ENCODE data around the gene IL1A. TPM values are rescaled to one million over a fixed set of nuclear protein-coding genes. Genes with fewer than 3 reads are reported as not detected.
A peak's percentile ranks its signal among the peaks of the same experiment; 100 is the strongest.

Gene IL1A
- total and polyA plus RNA-seq, 9 of the 15 experiments (the other 6 are each of a cell fraction or from before 2014, with no cell fraction given): 0.03 to 0.27 (median 0.14) TPM; not detected in 2

- peak; percentile 26; the same call in 1 of the 2 replicates for TF ChIP-seq REST (IDR thresholded peaks at IDR 0.05; ENCODE audit: borderline replicate concordance)
- no peak for TF ChIP-seq REST (CRISPR knock-in tag; IDR thresholded peaks at IDR 0.05; ENCODE audit: low read depth)
- no peak for TF ChIP-seq NFIX (CRISPR knock-in tag; IDR thresholded peaks at IDR 0.05; ENCODE audit: low read depth)
- no peak for TF ChIP-seq ZNF551 (CRISPR knock-in tag; IDR thresholded peaks at IDR 0.05)
- no peak for TF ChIP-seq E2F3 (CRISPR knock-in tag; IDR thresholded peaks at IDR 0.05)
- no peak for TF ChIP-seq ELF4 (CRISPR knock-in tag; IDR thresholded peaks at IDR 0.05)
- TF ChIP-seq NFIC (IDR thresholded peaks at IDR 0.05): peak; percentile 73
- TF ChIP-seq ZNF431 (CRISPR knock-in tag; IDR thresholded peaks at IDR 0.05): no peak
- no peak for TF ChIP-seq GTF2E2 (tag; IDR thresholded peaks at IDR 0.05)
- TF ChIP-seq SETDB1 (IDR thresholded peaks at IDR 0.05; ENCODE audit: low read length): no peak
- peak; percentile 67; the same call in 1 of the 2 replicates for TF ChIP-seq SMARCA4 (IDR thresholded peaks at IDR 0.05)
- no peak for TF ChIP-seq STAT5B (CRISPR knock-in tag; IDR thresholded peaks at IDR 0.05)
- TF ChIP-seq TBP (optimal IDR thresholded peaks at IDR 0.05; ENCODE audit: low read depth, low read length): peak; percentile 11
- no peak for TF ChIP-seq SRSF9 (IDR thresholded peaks at IDR 0.05; ENCODE audit: borderline replicate concordance, low read depth, low read length)
- no peak for TF ChIP-seq CREBBP (IDR thresholded peaks at IDR 0.05; ENCODE audit: low read depth, low read length)
- peak; percentile 86 for TF ChIP-seq NCOR1 (IDR thresholded peaks at IDR 0.05)
- TF ChIP-seq ZNF146 (CRISPR knock-in tag; IDR thresholded peaks at IDR 0.05; ENCODE audit: unreplicated experiment): no peak
- TF ChIP-seq ZNF41 (CRISPR knock-in tag; conservative IDR thresholded peaks at IDR 0.05): no peak
- no peak for TF ChIP-seq WHSC1 (IDR thresholded peaks at IDR 0.05; ENCODE audit: low read length)
- TF ChIP-seq EP300 (IDR thresholded peaks at IDR 0.05; ENCODE audit: low read length): peak; percentile 59; the same call in 1 of the 2 replicates
- TF ChIP-seq RHOXF2B (CRISPR knock-in tag; conservative IDR thresholded peaks at IDR 0.05): no peak
- TF ChIP-seq ZC3H4 (CRISPR knock-in tag; IDR thresholded peaks at IDR 0.05; ENCODE audit: borderline replicate concordance): no peak
- 0 out of 2 replicates have a peak, but pooled peaks have one; percentile 14 for TF ChIP-seq PHB2 (IDR thresholded peaks at IDR 0.05; ENCODE audit: low read depth)
- peak; percentile 38; the same call in 1 of the 2 replicates for TF ChIP-seq CREM (IDR thresholded peaks at IDR 0.05; ENCODE audit: low read depth)
- no peak for TF ChIP-seq C11orf30 (IDR thresholded peaks at IDR 0.05; ENCODE audit: low read depth)
These were observed 45.0 kb upstream of the IL1A start (continued) for GRCh38 chr2:112829101-112829960.

All from K562 (cell line).